ENCODE data around the gene PLSCR4.

The PLSCR4 gene

GRCh38 chr3:146160321-146160963 lies 90.5 kb downstream of the PLSCR4 start (continued):
- TF ChIP-seq, protein P1, sequence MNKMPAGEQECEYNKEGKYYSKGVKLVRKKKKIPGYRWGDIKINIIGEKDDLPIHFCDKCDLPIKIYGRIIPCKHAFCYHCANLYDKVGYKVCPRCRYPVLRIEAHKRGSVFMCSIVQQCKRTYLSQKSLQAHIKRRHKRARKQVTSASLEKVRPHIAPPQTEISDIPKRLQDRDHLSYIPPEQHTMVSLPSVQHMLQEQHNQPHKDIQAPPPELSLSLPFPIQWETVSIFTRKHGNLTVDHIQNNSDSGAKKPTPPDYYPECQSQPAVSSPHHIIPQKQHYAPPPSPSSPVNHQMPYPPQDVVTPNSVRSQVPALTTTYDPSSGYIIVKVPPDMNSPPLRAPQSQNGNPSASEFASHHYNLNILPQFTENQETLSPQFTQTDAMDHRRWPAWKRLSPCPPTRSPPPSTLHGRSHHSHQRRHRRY (tag by site-specific recombination; IDR thresholded peaks at IDR 0.05): no peak
- TF ChIP-seq KLF8 (tag by site-specific recombination; IDR thresholded peaks at IDR 0.05): 0 out of 2 replicates have a peak, but pooled peaks have one; percentile 29
- peak; percentile 92 for TF ChIP-seq ZNF335 (tag by site-specific recombination; conservative IDR thresholded peaks at IDR 0.05)
- TF ChIP-seq ZNF529 (tag by site-specific recombination; IDR thresholded peaks at IDR 0.05; ENCODE audit: insufficient replicate concordance): no peak
- TF ChIP-seq ZNF146 (tag by site-specific recombination; IDR thresholded peaks at IDR 0.05): no peak
- TF ChIP-seq ZNF658 (tag by site-specific recombination; IDR thresholded peaks at IDR 0.05): no peak
- no peak for TF ChIP-seq ZNF585B (tag by site-specific recombination; IDR thresholded peaks at IDR 0.05)
- TF ChIP-seq ZNF18 (tag by site-specific recombination; IDR thresholded peaks at IDR 0.05): no peak
- TF ChIP-seq ZNF155 (tag by site-specific recombination; IDR thresholded peaks at IDR 0.05): no peak
- TF ChIP-seq ZFP41 (tag by site-specific recombination; IDR thresholded peaks at IDR 0.05; ENCODE audit: borderline replicate concordance): no peak
- no peak for TF ChIP-seq ZSCAN30 (tag by site-specific recombination; IDR thresholded peaks at IDR 0.05)
- TF ChIP-seq, protein P2, sequence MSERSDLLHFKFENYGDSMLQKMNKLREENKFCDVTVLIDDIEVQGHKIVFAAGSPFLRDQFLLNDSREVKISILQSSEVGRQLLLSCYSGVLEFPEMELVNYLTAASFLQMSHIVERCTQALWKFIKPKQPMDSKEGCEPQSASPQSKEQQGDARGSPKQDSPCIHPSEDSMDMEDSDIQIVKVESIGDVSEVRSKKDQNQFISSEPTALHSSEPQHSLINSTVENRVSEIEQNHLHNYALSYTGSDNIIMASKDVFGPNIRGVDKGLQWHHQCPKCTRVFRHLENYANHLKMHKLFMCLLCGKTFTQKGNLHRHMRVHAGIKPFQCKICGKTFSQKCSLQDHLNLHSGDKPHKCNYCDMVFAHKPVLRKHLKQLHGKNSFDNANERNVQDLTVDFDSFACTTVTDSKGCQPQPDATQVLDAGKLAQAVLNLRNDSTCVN (tag by site-specific recombination; optimal IDR thresholded peaks at IDR 0.05): peak; percentile 78
- TF ChIP-seq HOXA7 (CRISPR knock-in tag; IDR thresholded peaks at IDR 0.05; ENCODE audit: borderline replicate concordance): no peak
- TF ChIP-seq ZNF777 (tag by site-specific recombination; IDR thresholded peaks at IDR 0.05; ENCODE audit: borderline replicate concordance): no peak
- TF ChIP-seq PRDM2 (tag by site-specific recombination; IDR thresholded peaks at IDR 0.05; ENCODE audit: borderline replicate concordance): no peak
- TF ChIP-seq ZNF175 (tag by site-specific recombination; IDR thresholded peaks at IDR 0.05): no peak
- TF ChIP-seq SALL2 (tag by site-specific recombination; IDR thresholded peaks at IDR 0.05; ENCODE audit: borderline replicate concordance): no peak
- TF ChIP-seq ATF2 (tag by site-specific recombination; IDR thresholded peaks at IDR 0.05; ENCODE audit: low read depth): no peak
- TF ChIP-seq KLF17 (tag by site-specific recombination; IDR thresholded peaks at IDR 0.05): no peak
- peak; percentile 25; the same call in 1 of the 2 replicates for TF ChIP-seq ZFP37 (tag by site-specific recombination; IDR thresholded peaks at IDR 0.05)
